RPMI7951 (cell line): ENCODE results near the gene ANKS1A. TPM values are rescaled to one million over a fixed set of nuclear protein-coding genes. Genes with fewer than 3 reads are reported as not detected.
A peak's percentile ranks its signal among the peaks of the same experiment; 100 is the strongest.

ENCODE experiments used
- DNase-seq: peaks from one replicate; pipeline ENCODE4 v3.0.0-alpha.2; 2012; ENCODE audit warnings: low read depth
- total RNA-seq: library from RNA; depleted of rRNA; stranded (reverse); fragments of >200 nt; shearing (Covaris generic); gene quantifications from 2 replicates; pipeline ENCODE4 v1.2.3, GENCODE V29; 2014

Gene ANKS1A
- total RNA-seq, 1 experiment from 2014 or later, result 7.4 TPM

DNA sequence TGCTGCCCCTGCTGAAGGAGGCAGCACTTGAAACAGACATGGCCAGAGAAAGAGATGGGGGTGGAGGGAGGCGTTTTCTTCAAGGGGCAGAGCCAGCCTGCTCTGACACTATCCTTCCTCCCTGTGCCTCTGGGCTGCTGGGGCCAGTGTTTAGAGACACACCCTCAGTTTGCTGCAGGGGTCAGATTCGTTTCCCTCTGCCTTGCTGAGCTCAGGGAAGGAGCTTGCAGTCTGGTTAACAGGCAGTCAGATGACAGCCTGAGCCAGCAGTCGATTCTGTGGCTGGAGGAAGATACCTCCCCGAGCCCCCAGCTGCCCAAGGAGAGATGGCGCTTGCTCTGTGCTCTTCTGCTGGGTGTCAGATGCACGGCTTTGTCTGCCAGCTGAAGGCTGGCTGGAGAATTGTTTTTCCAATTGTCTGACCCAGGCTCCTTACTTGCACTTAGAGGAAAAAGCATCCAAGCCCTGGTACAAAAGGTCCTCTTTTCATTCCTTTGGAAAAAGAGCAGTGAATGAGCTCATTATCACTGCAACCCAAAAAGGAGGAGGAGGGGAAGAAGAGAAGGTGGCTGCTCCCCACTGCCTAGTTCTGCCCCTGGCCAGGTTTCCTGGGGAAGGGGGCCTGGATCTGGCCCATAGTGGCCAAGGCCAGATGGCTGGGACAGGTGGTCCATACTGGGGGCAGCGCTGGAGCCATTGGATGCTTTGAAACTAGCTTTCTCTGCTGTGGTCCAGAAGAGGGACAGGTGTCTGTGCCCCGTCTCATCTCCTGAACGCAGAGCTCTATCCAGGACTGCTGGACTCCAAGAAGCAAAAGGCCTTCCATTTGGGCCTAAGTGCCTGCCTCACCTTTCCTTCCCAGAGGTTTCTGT, 163.9 kb downstream of the ANKS1A start:
- DNase-seq, result peak; percentile 32

DNA sequence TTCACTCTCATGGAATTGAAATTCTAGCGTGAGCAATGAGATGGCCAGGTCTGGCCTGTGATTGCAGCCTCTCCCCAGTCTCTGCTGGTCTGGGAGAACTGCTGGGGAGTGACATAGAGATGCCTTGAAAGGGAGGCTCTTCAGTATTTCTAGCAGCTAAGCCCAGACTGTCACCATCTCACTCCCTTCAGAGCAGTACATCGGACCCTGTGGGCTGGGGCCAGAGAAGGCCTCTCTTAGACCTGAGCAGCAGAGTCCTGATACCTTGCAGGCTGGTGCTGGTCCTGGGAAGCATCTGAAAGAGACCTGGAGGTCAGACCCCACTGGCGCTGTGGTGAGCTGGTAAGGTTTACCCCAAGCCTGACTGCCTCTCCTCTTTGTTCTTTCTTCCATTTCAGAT, 164.6 kb downstream of the ANKS1A start:
- no peak for DNase-seq

DNA sequence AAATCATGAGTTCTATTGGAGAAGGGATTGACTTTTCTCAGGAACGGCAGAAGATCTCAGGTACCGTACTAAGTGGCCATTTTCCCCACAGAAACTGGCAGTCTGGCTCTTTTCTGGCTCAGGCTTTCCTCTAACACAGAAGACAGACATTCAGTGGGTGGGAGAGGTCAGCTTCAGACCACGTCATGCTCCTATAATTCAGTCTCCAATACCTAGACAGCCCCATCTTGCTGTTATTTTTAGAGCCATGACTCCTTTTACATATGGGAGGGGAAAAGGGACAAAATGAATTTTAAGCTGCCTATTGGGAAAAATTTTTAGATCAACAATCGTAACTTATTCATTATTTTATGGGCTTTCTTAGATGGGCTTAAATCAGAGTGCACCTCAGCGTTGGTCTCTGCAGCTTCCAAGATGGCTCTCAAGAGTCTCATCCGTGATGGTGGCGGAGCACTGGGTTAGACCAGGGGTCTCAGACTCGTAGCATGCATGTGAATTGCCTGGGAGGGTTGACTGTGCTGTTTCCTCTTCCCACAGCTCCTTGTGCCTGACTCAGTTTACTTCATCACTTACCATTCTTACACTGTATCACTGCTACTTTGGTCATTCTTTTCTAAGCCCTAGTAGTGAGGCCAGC, 165.2 kb downstream of the ANKS1A start:
- DNase-seq, result no peak

DNA sequence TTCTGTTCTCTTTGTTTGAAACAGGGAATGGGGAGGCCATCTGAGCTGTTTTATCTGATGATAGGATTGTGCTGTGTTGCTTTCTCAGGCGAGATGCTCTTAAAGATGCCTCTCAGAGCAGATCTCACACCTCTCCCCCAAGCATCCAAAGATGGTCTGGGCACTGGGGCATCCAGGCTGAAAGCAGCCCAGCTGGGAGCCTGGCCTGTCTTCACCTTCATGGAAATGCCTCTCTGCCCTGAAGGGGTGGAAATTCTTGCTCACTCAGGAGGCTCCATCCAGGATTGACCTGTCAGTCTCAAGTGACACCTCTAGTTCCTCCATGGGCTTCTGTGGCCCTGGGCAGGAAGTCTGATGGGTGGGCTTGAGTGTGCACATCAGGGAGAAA, 165.7 kb downstream of the ANKS1A start:
- DNase-seq, result no peak

DNA sequence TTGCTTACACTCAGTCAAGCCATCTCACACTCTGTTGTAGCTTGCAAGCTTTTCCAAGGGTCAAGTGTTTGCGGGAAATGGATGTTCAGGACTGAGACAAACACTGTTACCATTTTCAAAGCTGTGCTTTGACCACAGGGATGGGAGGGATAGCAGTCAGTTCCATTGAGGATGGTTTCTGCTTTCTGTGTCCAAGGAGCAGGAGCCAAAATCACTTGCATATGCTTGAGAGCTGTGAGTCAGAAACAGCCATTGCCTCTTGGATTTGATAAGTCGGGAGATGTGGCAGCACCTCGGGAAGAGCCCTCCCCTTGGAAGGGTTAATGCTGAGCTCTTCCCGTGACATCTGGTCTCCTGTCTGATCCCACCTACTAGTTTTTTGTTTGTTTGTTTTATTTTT, 166.8 kb downstream of the ANKS1A start:
- DNase-seq, result no peak

DNA sequence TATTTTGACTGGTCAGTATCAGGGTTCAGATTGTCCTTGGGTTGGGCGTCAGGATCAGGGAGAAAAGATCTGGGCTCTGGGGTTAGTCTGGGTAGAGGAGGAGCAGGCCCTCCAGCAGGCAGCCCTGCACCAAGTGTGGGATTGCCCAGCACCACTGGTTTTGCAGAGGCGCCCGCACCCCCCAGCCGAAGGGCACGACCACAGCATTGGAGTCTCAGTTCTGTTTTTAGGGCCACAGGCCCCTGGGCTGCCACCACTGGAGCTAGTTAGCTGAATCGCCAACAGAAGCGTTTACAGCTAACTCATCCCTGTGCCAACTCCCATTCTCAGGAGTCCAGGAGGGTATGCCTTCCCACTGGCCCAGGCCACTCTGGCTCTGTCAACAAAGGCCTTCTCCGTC, 167.9 kb downstream of the ANKS1A start:
- no peak for DNase-seq

DNA sequence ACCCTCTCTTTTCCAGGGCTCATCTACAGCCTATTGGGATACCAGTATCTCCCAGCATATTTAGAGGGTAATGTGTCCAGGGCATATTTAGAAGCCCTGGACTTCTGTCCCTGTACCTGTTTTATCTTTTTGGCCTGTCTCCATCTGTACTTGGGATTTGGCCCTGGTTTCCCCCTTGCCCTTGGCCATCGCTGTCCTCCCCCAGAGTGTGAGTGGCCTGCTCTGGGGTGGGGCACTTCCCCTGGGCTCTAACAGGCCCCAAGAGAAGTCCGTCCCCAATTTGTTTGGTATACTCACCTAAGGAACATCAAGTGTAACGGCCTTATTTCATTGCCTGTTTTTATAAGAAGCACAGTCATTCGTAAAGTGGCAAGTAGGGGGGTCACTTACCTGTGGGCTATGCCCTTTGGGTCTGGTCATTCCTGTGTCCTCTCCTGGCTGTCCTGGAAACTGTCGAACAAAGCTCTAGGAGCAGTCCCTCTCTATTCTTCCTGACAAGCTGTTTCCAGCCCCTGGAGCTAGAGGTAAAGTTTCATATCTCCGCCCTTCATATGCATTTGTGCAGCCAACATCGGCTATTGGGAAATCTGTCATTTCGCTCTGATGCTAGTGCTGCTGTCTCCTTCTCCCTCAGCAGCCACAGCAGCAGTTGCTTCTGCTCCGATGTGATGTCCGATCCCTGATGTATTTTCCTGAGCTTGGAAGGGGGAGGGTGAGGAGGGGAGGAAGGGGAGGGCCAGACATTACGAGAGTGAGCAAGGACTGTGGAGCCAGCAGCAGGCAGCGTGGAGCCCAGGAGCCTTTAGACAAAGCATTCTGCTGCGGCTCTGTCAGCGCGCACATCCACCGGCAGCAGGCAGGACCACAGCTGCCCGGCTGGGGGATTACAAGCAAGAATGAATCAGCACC, 168.6 kb downstream of the ANKS1A start:
- no peak for DNase-seq

DNA sequence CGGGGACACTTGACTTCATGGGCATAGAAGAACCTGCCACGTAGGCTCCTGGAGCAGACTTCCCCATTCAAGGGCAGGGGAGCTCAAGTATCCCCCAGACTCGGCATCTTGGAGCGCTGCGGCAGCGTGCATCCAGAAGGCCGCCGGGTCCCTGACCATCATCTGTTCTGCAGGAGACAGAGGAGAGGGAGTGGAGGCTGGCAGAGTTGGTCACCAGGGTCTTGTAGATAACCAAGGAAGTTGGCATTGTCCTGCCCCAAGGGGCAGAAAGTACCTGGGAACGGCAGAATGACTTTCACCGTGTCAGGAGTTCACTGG, 169.3 kb downstream of the ANKS1A start:
- DNase-seq, result no peak

DNA sequence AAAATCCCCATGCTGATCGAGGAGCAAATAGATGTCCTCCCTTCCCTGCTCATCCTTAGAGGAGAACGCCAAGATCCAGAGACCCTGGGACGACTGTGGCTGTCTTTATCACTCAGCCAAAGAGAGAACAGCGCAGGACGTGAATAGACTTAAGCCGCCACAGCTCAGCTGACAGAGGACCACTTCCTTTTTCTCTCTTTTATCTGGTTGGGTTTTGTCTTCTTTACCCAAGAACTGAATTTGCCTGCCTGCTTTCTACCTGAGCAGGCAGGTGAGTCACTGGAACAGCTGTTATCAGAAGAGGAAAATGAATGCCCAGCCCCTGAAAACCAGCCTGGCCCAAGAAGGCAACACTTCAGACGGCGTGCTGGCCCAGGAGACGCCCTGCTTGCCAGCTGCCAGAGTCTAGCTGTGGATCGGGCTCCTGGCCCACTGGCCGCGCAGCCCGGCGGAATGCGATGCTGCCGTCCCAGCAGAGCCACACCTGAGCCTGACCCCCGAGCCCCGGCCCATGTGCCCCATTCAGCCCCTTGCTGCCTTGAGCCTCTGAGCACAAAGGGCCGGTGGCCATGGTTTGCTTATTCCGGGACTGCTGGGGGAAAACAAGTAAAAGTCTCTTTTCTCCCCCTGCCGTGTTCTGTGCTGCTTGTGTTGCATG, 169.9 kb downstream of the ANKS1A start:
- no peak for DNase-seq

DNA sequence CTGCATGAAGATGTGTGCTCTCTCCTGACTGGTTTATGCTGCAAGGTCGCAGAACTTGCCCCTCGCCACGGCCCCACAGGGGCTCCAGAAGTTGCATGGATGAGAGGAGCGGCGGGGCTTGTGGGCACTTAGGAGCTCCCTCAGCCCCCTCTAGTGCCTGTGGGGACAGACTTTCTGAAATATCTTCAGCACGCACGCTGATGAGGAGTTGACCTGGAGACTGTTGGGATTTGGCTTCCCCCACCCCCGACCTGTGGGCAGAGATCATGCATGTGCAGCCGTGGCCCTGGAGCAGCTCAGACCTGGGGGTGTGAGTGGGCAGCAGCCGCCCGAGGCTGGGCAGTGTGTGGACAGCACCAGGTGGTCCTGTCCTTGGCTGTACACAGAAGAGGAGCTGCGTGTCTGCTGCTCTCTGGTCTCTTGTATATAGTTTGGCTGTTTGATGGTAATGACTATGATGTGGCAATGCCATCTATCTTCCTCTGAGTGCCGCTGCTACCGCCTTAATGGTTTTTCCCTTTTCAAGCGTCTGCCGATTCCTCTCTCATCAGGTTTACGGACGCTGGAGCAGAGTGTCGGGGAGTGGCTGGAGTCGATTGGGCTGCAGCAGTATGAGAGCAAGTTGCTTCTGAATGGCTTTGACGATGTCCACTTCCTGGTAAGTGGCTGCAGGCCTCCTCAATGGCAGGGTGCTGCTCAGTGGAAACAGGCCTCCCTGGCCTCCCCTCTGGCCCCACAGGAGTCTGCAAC, 170.7 kb downstream of the ANKS1A start:
- DNase-seq, result no peak

DNA sequence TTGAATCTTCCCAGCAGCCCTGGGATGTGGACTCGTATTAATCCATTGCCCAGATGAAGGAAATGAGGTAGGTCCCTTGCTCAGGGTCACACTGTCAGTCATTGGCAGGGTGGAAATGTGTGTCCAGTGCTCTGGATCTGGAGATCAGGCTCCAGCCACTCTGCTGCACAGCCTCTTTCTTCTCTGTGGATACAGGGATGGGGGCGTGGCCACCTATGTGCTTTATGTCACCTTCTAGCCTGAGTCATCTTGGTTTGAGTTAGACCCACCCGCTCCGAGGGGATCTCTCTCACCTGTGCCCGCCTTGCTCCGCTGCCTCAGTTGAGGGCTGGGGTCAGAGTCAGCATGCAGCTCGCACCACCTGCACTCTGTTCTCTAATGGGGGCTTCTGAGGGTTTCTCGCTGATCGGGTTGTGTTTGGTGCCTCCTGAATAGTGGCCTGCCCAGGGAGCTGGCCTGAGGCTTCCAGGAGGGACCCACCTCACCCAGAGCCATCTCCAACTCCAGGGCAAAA, 172.1 kb downstream of the ANKS1A start:
- DNase-seq, result no peak

DNA sequence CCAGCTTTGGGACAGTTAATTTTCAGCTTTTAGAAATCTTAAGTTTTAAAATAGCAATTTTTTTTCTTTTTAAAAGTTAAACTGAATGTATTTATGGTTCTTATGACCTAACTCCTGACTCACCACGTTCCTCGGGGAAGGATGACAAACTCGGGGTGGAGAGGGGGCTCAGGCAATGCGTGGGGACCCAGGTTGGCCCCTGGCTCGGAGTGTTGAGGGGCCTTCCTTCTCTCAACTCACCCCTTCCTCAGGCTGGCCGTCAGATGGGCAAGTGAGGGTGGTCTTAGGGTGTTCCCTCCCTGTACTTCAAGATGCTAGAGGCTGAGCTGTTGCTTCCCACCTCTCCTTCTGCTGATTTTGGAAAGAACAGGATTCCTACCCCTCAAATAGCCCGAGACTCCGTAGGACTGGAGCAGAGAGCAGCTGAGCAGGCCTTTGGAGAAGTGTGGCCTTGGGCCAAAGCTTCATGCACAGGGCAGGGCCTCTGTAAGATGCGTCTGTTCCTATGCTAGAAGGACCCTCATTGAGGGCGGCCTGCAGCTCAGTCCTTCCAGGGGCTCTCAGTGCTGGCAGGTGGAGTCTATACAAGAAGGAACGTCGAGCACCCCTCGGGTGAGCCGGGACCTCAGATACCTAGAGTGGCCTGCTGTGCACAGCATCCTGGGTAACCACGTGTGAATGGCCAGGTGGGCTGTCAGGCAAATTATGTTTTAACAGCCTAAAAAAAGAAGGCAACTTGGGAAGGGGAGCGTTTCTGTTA, 172.8 kb downstream of the ANKS1A start:
- no peak for DNase-seq

DNA sequence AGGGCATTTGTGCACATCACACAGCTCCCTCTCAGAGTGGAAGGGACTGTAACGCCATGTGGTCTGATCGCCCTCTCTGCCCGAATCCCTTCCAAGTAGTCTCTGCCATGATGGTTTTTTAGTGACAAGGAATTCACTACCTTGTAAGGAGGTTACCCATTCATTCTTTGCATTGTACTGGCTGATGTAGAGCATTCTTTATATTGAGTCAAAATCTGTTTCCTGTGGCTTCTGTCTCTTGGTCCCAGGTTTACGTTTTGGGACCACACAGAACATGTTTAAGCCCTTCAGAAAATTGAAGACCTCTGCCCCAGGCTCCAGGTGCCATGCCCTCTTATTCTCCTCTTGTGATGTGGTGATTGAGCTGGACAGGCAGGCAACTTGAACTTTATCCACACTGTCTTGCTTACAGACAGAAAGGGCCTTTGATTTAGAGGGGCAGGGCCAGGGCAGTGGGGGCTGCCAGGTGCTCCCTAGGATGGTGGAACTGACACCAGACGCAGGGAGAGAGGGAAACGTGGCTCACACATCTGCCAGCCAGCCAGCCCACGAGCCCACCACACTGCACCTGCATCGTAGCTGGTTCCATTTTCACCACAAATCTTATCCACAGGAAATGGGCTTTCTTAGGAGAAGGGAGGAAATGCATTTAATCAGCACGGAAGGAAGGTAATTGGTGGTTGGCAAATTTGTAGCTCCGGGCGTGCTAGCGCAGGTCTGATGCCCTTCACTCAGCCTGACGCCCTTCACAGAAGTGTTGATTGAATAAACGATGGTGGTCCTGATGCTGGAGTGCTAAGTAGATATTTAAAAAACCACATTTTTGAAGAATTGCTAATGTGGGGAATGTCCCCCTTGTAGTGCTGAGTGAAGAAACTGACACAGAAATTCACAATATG, 173.9 kb downstream of the ANKS1A start:
- no peak for DNase-seq

DNA sequence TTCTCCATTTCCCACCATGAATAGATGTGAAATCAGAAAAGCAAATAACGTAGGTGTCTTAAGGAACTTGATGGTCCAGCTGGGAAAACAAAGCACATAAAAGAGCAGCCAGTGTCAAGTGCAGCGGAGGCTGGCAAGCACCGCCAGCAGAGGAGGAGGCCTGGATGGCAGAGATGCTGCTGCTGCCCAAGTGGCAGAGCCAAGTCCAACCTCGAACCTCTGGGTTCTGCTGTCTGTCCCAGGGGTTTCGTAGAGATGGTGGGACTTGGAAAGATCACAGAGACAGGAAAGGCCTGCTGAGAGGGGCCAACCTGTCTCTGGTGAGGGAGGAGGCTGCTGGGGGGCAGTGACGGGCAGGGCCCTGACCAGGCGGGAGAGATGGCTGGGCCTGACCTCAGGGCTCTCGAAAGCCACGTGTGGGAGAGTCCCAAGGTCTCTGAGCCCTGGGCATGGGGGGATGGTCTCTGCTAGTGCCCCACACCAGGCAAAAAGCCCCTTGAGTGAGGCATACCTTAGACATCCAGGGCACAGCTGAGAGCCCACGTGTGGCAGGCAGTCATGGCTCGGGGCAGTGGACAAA, 174.7 kb downstream of the ANKS1A start:
- no peak for DNase-seq

DNA sequence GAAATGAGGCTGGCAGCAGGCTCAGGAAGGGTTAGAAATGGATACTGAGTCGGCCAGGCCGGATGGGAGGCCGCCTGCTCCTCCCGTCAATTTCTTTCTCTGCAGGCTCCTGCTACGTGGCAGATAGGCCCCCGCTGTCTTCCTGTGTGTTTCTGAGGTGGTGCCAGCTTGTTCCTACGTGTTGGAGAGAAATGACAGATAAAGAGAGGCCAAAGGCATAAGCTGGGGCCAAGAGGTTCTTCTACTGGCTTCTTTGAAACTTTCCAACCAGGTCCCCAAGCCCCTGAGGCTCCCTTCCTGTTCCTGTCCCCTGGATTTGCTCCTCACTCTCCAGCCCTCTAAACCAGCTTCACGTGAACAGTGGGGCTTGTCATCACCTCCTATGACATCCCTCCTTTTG, 175.2 kb downstream of the ANKS1A start:
- no peak for DNase-seq

DNA sequence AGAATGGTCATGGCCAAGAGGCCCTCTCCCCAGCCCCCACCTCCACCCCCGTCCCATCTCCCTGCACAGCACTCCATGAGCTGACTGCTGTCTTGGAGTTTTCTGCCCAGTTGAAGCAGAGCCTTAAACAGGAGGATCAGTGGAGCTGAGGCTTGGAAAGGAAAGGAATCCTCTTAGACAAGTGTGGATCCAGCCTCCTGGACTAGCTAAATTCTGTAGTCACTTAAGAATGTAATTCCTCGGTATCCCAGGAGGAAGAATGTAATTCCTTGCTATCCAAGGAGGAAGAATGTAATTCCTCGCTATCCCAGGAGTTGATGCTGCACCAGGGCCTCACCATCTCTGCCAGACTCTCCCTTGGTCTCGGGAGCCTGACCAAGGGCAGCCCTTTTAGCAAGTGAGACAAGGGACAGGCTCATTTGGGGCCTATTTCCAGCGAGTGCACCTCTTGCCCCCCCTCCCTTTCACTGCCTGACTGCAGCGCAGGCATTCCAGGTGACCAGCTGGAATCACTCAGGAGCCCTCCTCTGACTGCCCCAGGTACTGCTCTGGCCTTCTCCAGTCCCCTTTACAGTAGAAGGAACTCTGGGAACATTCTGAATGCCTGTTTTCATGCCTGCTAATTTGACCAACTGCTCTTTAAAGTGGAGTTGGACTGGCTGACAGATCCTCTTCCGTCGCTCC, 175.8 kb downstream of the ANKS1A start:
- no peak for DNase-seq

DNA sequence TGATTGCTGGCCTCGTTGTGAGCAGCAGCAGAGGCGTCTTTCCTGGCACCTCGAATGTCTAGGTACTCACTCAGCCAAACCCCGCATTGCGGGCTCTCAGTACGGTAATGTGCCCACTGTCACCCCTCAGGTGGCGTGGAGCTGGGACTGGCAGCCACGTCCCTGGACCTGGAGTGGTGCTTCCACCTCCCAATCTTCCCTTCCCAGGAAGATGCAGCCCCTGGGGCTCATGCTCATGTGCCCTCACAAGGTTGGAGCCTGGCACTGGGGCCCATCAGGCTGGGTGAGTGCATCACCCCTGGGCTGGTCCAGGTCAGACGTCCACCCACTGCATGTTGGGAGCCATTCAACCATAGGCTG, 176.4 kb downstream of the ANKS1A start:
- no peak for DNase-seq

DNA sequence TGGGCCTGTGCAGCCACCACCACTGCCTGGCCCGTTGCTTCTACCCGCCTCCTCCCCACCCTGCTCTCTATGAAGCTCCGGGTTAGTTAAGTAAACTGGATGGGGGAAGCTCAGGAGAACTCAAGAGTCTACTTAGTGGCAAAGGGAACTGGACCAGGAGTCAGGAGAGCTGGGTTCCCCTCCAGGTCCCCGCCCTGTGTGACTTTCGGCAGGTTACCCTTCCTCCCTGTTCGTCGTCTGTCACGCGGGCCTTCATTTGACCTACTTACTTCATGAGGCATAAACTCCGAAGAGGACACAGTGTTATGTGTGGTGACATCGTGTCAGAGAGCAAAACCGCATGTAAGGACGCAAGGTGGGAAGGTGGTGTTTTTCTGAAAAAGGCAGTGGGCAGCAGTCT, 176.8 kb downstream of the ANKS1A start:
- no peak for DNase-seq
